Stimulated activated CD8-positive, alpha-beta memory T cell treated with anti-CD3 and anti-CD28 coated beads, Interleukin-4, amount 100 ng/mL, for 1 hour (primary cell): ENCODE measurements around the gene ACBD3.

Source experiments
- DNase-seq, 2 donors: peaks; one replicate each; pipeline ENCODE4 v3.0.0-alpha.2; 2020; ENCODE audit warnings: low read depth in 2 of 2, low spot score in 1 of 2

ACBD3 gene

DNA sequence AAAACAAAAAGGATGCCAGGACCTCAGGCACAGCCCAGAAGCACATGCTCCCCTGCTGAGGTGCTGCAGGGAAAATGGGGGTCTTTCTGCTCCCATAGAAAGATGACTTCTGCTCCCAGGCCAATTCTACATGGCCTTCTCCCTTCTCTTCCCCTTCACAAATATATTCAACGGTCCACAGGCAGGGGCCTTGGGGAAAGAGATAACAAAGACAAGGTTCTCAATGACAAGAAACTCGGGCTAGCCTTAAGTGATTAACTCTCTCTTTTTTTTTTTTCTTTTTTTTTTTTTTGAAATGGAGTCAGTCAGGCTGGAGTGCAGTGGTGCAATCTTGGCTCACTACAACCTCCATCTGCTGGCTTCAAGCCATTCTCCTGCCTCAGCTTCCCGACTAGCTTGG, 69.9 kb downstream of the ACBD3 start:
- DNase-seq = no peak

- no peak for DNase-seq
These were observed 73.9 kb downstream of the ACBD3 start for GRCh38 chr1:226112626-226113025.

- DNase-seq = no peak
These were observed 74.7 kb downstream of the ACBD3 start for GRCh38 chr1:226111883-226112261.

GRCh38 chr1:226111098-226111882, 75.3 kb downstream of the ACBD3 start:
- DNase-seq = no peak

DNA sequence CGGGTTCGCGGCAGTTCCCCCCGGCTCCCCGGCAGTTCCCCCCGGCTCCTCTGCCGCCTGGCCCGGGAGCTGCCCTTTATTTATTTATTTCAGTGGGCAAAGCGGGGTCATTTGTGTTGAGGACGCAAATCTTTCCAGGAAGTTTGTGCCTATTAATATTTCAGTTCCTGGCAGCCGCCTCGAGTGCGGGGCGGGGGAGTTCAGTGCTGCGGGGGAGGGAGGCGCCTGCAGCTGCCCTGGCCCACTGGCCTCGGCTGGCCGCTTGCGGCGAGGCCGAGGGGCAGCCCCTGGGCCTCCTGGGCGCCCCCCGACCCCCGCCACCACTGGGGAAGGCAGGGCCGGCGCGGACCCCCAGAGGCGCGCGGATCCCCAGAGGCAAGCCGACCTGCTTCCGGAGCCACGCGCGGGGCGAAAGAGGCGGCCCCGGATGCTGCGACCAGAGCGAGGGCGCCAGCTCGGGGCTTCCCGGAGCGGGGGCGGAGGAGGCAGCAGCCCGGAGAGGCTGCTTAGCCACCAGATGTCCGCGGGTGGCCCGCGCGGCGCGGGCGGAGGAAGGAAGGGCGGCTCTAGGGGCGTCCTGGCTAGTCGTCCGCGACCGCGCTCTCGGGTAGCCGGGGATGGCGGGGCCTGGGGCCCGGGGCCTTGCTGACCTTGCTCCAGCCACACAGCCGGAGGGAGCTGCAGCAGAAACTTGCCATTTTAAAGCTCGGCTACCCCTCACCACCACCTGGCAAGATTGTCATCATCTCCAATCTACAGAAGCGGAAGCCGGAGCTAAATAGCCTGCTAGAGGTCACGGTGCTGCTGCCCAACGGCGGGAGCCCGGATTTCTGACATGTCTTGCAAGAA, 76.1 kb downstream of the ACBD3 start:
- peak; percentile 29 to 41 for DNase-seq

GRCh38 chr1:226109829-226110248, 76.7 kb downstream of the ACBD3 start:
- DNase-seq = peak; percentile 30 to 52

- no peak for DNase-seq
These were observed 77.4 kb downstream of the ACBD3 start for GRCh38 chr1:226108935-226109828.

GRCh38 chr1:226107471-226108460, 78.8 kb downstream of the ACBD3 start:
- DNase-seq = no peak

DNA sequence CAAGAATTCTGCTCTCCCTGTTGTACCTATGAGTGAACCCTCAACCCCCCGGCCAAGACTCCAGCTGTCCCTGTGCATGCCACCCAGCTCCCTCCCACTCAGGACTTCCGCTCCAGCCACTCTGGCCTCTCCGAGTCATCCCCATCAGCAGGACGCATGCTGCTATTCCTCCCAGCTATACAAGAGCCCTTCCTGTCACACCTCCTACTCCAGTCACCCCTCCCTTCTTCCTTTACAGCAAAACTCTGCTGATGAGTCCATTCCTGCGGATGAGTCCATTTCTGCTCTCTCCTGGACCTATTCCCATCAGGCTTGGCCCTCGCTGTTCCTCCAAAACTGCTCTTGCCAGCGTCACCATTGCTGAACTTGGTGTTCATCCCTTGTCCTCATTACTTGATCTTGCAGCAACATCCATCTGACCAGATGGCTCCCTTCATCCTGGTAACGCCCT, 81.8 kb downstream of the ACBD3 start:
- no peak for DNase-seq

DNA sequence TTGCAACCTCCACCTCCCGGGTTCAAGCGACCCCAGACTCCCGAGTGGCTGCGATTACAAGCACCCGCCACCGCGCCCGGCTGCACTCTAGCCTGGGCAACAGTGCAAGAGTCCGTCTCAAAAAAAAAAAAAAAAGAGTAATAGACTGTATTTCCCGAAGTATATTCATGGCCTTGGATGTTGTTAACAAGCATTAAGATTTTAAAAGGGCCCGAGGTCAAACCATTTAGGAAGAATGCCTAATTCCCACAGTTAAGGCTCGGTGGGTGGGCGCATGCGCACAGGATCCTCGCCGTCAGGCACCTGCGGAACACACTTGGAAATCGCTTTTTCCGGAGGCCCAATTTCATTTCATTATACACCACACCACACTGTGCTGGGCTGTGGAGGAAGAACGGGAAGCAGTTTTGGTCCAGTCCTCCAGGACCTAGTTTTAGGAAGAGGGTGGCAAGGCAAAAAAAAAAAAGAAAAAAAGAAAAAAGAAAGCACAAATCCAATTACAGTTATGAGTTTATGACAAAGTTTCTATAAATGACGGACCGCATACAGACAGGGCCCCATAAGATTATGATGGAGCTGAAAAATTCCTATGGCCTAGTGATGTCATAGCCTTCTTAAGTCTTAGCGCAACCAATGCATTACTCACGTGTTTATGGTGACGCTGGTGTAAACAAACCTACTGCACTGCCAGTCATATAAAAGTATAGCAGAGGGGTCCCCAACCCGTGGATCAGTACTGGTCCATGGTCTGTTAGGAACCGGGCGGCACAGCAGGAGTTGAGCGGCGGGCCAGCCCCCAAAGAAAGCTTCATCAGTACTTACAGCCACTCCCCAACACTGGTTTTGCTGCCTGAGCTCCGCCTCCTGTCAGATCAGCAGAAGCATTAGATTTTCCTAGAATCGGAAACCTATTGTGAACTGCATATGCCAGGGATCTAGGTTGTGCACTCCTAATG, 85.8 kb downstream of the ACBD3 start:
- no peak for DNase-seq

DNA sequence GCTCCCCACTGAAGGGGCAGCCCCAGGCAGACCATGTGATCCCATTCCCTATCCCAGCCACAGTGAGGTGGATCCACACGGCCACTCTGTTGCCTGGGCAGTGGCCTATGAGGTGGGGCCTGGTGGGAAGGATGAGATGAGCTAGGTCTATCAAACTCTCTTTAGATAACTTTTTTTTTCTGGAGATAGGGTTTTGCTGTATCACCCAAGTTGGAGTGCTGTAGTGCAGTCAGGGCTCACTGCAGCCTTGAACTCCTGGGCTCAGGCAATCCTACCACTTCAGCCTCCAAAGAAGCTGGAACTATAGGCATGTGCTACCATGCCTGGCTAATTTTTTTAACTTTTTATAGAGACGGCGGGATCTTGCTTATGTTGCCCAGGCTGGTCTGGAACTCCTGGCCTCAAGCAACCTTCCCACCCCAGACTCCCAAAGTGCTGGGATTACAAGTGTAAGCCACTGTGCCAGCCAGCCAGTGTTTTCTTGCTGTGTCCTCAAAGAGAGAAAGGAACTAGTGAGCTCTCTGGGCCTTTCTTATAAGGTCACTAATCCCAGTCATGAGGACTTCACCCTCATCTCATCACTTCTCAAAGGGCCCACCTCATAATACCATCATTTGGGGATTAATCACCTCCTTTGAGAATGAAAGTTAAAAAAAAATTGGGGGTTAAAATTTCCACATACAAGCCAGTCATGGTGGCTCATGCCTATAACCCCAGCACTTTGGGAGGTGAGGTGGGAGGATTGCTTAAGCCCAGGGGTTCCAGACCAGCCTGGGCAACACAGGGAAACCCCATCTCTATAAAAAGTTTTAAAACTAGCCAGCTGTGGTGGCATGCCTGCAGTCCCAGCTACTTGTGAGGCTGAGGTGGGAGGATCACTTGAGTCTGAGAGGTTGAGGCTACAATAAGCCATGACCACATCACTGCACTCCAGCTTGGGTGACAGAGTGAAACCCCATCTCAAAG, 87.4 kb downstream of the ACBD3 start:
- no peak for DNase-seq

DNA sequence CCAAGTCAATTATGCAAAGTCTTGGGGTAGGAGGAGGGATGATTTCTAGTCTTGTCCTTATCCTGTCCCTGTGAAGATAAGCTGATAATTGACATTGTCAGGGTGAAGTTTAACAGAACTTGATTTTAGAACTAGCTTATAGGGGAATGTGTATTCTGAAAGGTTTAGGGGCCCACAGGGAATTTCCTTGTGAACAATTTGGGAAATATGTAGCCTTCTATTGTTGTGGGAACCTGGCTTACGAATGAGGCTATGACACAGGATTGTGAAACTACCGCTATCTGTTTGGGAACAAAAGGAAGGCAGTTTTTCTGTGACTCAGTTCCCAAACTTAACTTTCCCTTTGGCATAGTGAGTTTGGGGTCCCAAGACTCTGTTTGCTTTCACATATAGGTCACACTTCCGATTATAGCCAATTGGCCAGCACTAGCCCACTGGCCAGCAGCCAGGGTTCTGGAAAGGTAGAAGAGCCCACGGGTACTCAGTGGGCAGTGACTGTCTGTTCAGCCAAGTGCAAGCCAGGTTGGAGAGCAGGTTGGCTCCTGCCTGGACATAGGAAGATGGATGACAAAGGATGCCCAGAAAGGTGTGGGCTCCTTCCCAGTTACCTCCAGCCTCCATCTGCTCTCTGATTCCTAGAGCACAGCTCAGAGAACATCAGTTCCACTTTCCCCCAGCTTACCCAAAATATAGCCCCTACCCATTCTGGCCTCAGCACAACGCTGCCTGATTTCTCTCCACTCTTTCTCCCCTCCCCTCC, 88.5 kb downstream of the ACBD3 start:
- DNase-seq = no peak

DNA sequence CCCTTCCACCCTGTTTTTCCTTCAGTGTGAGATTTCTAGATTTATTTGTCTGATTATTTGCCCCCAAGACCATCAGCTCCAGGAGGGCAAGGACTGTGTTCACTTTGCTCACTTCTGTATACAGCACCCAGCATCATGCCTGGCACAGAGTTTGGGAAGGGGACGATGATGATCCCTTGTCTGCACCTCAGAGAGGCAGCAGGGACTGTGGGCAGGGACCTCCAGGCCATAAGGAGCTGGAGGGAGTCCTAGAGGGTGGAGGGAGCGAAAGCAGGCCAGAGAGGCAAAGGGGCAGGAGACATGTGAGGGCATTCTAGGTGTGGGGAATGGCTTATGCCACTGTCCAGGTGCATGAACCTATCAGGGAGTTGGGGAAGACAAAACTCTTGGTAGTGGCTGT, 91.3 kb downstream of the ACBD3 start:
- DNase-seq = no peak
